Uterus (tissue), 2 donors: ENCODE data around the gene DGLUCY.

Source experiments
- POLR2A ChIP-seq, 2 donors: fragments of 450-650 bp; IDR thresholded peaks; one replicate each; pipeline ENCODE4 v1.6.1; 2016; ENCODE audit warnings: antibody characterized with exemption in 2 of 2, mild to moderate bottlenecking in 1 of 2, moderate library complexity in 1 of 2
- TF ChIP-seq, protein P1 (sequence below), 4 experiments: fragments of 200-600 bp in 2 of 4; fragments of 450-650 bp in 2 of 4; sonication (generic) in 2 of 4; IDR thresholded peaks; one replicate each; pipeline ENCODE4 v1.5.1; 2016 to 2019; ENCODE audit warnings: antibody characterized with exemption in 4 of 4, mild to moderate bottlenecking in 2 of 4, moderate library complexity in 1 of 4

DNA sequence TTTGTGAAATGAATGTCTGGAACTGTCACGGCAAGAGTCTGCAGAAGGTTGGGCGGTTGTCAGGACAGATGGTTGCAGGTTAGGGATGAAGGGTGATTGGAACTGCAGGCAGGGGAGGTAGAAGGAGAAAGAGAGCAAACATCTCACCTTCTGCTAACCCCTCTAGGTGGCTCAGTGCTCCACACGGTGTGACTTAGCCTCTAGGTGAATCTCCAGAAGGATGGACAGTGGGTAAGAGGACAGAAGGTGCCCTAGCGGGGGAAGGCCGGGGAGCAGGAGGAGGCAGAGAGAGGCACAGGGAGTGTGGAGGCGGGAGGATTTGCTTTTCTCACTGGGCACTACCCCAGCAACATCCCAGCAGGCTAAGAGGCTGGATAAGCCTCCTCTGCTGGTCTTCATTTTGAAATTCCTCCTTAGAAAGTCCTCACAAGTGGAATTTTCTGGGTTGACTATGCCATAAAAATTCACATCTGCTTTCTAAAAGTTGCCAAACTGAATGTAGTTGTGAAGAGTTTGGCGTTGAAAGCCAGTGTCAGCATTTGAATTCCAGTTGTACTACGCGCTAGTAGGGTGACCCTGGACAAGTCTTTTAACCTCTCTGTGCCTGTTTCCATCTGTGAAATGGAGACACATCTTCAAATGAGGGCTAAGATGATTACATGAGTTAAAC is 141.3 kb downstream of the DGLUCY start:
- TF ChIP-seq, protein P1, sequence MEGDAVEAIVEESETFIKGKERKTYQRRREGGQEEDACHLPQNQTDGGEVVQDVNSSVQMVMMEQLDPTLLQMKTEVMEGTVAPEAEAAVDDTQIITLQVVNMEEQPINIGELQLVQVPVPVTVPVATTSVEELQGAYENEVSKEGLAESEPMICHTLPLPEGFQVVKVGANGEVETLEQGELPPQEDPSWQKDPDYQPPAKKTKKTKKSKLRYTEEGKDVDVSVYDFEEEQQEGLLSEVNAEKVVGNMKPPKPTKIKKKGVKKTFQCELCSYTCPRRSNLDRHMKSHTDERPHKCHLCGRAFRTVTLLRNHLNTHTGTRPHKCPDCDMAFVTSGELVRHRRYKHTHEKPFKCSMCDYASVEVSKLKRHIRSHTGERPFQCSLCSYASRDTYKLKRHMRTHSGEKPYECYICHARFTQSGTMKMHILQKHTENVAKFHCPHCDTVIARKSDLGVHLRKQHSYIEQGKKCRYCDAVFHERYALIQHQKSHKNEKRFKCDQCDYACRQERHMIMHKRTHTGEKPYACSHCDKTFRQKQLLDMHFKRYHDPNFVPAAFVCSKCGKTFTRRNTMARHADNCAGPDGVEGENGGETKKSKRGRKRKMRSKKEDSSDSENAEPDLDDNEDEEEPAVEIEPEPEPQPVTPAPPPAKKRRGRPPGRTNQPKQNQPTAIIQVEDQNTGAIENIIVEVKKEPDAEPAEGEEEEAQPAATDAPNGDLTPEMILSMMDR (IDR thresholded peaks at IDR 0.05): no peak
- no peak for TF ChIP-seq POLR2A (IDR thresholded peaks at IDR 0.05)
